ENCODE measurements around the gene TAS2R40.
"Not testable (repeated sequence)": the region's sequence is repeated elsewhere in the genome, so short reads cannot be mapped to it uniquely, and the experiment has no call there.

TAS2R40 gene

GRCh38 chr7:143203386-143203785 lies 18.5 kb upstream of the TAS2R40 start:
- DNase-seq (ENCODE audit: low spot score) = peak; percentile 23
- no peak overlapping the region for H4K91ac ChIP-seq (ENCODE audit: low read depth, low read length, poor library complexity)

GRCh38 chr7:143205560-143206293 lies 16.1 kb upstream of the TAS2R40 start:
- H4K8ac ChIP-seq (ENCODE audit: low read depth, low read length) = no peak overlapping the region
- no peak overlapping the region for H3K23ac ChIP-seq (ENCODE audit: low read depth, low read length, poor library complexity)
- no peak overlapping the region for H2BK5ac ChIP-seq (ENCODE audit: low read length)
- no peak overlapping the region for H2BK12ac ChIP-seq (ENCODE audit: low read length)
- no peak overlapping the region for H3K4me3 ChIP-seq (ENCODE audit: low read length in 2 of 2)
- no peak overlapping the region for H3K9ac ChIP-seq (ENCODE audit: low read depth, low read length, poor library complexity)
- H3K27me3 ChIP-seq (ENCODE audit: control insufficient read depth in 3 of 3, insufficient read depth in 3 of 3, low read depth in 1 of 3, low read length in 3 of 3) = peaks cover 0 to 5% (median 0%) of the 10 kb centered on the region in 3 experiments
- no peak overlapping the region for H2AK5ac ChIP-seq (ENCODE audit: low read depth, low read length)
- no peak for DNase-seq (ENCODE audit: low spot score)
- H2BK15ac ChIP-seq (ENCODE audit: low read length) = no peak overlapping the region
- no peak overlapping the region for H4K91ac ChIP-seq (ENCODE audit: low read depth, low read length, poor library complexity)
- no peak overlapping the region for H3K14ac ChIP-seq (ENCODE audit: low read length)
- H3K36me3 ChIP-seq (replicated peaks in 1 of 2; ENCODE audit: control insufficient read depth in 2 of 2, insufficient read depth in 2 of 2, low read length in 2 of 2) = no peaks in the 10 kb centered on the region
- H3K79me1 ChIP-seq (ENCODE audit: low read depth, low read length) = no peaks in the 10 kb centered on the region
- no peak overlapping the region for H3K27ac ChIP-seq (replicated peaks; ENCODE audit: low read length)
- no peak overlapping the region for H3K18ac ChIP-seq (ENCODE audit: low read length)
- no peak overlapping the region for H2BK120ac ChIP-seq (ENCODE audit: low read depth, low read length)
- WGBS, 2 donors (ENCODE audit: extremely low coverage in 2 of 2, insufficient read length in 2 of 2, insufficient replicate concordance in 1 of 2) = no CpG with 5 or more reads among the region's 13 CpGs
- no peak overlapping the region for H2AFZ ChIP-seq (ENCODE audit: low read length)
- H3K4me1 ChIP-seq (ENCODE audit: control insufficient read depth in 2 of 2, insufficient read depth in 1 of 2, low read depth in 1 of 2, low read length in 2 of 2) = peaks cover 0 to 4% of the 10 kb centered on the region in 2 donors
- H3K4ac ChIP-seq (ENCODE audit: low read length) = no peak overlapping the region
- H3K9me3 ChIP-seq (replicated peaks in 1 of 2; ENCODE audit: control insufficient read depth in 2 of 2, insufficient read depth in 1 of 2, low read depth in 1 of 2, low read length in 2 of 2) = no peaks in the 10 kb centered on the region
- no peak overlapping the region for H3K4me2 ChIP-seq (ENCODE audit: insufficient read depth, low read length, poor library complexity, severe bottlenecking)

More at GRCh38 chr7:143203386-143203785, 18.5 kb upstream of the TAS2R40 start:
- no peak overlapping the region for H2BK120ac ChIP-seq (ENCODE audit: low read depth, low read length)
- H2AFZ ChIP-seq (ENCODE audit: low read length) = no peak overlapping the region
- no peak overlapping the region for H3K4ac ChIP-seq (ENCODE audit: low read length)
- H3K27me3 ChIP-seq (ENCODE audit: control insufficient read depth in 3 of 3, insufficient read depth in 3 of 3, low read depth in 1 of 3, low read length in 3 of 3) = no peaks in the 10 kb centered on the region
- H3K14ac ChIP-seq (ENCODE audit: low read length) = no peak overlapping the region
- no peaks in the 10 kb centered on the region for H3K79me1 ChIP-seq (ENCODE audit: low read depth, low read length)
- no peak overlapping the region for H2BK5ac ChIP-seq (ENCODE audit: low read length)
- H3K9ac ChIP-seq (ENCODE audit: low read depth, low read length, poor library complexity) = no peak overlapping the region
- WGBS, 2 donors (ENCODE audit: extremely low coverage in 2 of 2, insufficient read length in 2 of 2, insufficient replicate concordance in 1 of 2) = no CpG with 5 or more reads among the region's 3 CpGs
- no peak overlapping the region for H3K18ac ChIP-seq (ENCODE audit: low read length)
- H3K4me3 ChIP-seq (ENCODE audit: low read length in 2 of 2) = no peak overlapping the region
- H3K23ac ChIP-seq (ENCODE audit: low read depth, low read length, poor library complexity) = no peak overlapping the region
- H3K9me3 ChIP-seq (replicated peaks in 1 of 2; ENCODE audit: control insufficient read depth in 2 of 2, insufficient read depth in 1 of 2, low read depth in 1 of 2, low read length in 2 of 2) = no peaks in the 10 kb centered on the region
- H3K36me3 ChIP-seq (replicated peaks in 1 of 2; ENCODE audit: control insufficient read depth in 2 of 2, insufficient read depth in 2 of 2, low read length in 2 of 2) = no peaks in the 10 kb centered on the region
- H3K27ac ChIP-seq (replicated peaks; ENCODE audit: low read length) = no peak overlapping the region
- H3K4me2 ChIP-seq (ENCODE audit: insufficient read depth, low read length, poor library complexity, severe bottlenecking) = no peak overlapping the region
- H2BK12ac ChIP-seq (ENCODE audit: low read length) = no peak overlapping the region
- H2BK15ac ChIP-seq (ENCODE audit: low read length) = no peak overlapping the region
- H4K8ac ChIP-seq (ENCODE audit: low read depth, low read length) = no peak overlapping the region
- no peak overlapping the region for H2AK5ac ChIP-seq (ENCODE audit: low read depth, low read length)
- peaks cover 0 to 4% of the 10 kb centered on the region in 2 donors for H3K4me1 ChIP-seq (ENCODE audit: control insufficient read depth in 2 of 2, insufficient read depth in 1 of 2, low read depth in 1 of 2, low read length in 2 of 2)

GRCh38 chr7:143210541-143210940 lies 11.3 kb upstream of the TAS2R40 start:
- no peak overlapping the region for H3K4me2 ChIP-seq (ENCODE audit: insufficient read depth, low read length, poor library complexity, severe bottlenecking)
- H2AK5ac ChIP-seq (ENCODE audit: low read depth, low read length) = no peak overlapping the region
- H3K4me3 ChIP-seq (ENCODE audit: low read length in 2 of 2) = no peak overlapping the region
- H4K8ac ChIP-seq (ENCODE audit: low read depth, low read length) = no peak overlapping the region
- WGBS, 2 donors (ENCODE audit: extremely low coverage in 2 of 2, insufficient read length in 2 of 2, insufficient replicate concordance in 1 of 2) = no CpG with 5 or more reads among the region's 4 CpGs
- H3K4me1 ChIP-seq (ENCODE audit: control insufficient read depth in 2 of 2, insufficient read depth in 1 of 2, low read depth in 1 of 2, low read length in 2 of 2) = no peaks in the 10 kb centered on the region
- H3K14ac ChIP-seq (ENCODE audit: low read length) = no peak overlapping the region
- H3K9ac ChIP-seq (ENCODE audit: low read depth, low read length, poor library complexity) = no peak overlapping the region
- no peak overlapping the region for H3K27ac ChIP-seq (replicated peaks; ENCODE audit: low read length)
- H3K27me3 ChIP-seq (ENCODE audit: control insufficient read depth in 3 of 3, insufficient read depth in 3 of 3, low read depth in 1 of 3, low read length in 3 of 3) = peaks cover 0 to 5% (median 0%) of the 10 kb centered on the region in 3 experiments
- no peaks in the 10 kb centered on the region for H3K9me3 ChIP-seq (replicated peaks in 1 of 2; ENCODE audit: control insufficient read depth in 2 of 2, insufficient read depth in 1 of 2, low read depth in 1 of 2, low read length in 2 of 2)
- no peak overlapping the region for H2BK15ac ChIP-seq (ENCODE audit: low read length)
- H2BK120ac ChIP-seq (ENCODE audit: low read depth, low read length) = no peak overlapping the region
- no peak overlapping the region for H3K4ac ChIP-seq (ENCODE audit: low read length)
- DNase-seq (ENCODE audit: low spot score) = no peak
- no peak overlapping the region for H2BK12ac ChIP-seq (ENCODE audit: low read length)
- no peak overlapping the region for H4K91ac ChIP-seq (ENCODE audit: low read depth, low read length, poor library complexity)
- no peak overlapping the region for H3K23ac ChIP-seq (ENCODE audit: low read depth, low read length, poor library complexity)
- no peak overlapping the region for H3K18ac ChIP-seq (ENCODE audit: low read length)
- H3K79me1 ChIP-seq (ENCODE audit: low read depth, low read length) = no peaks in the 10 kb centered on the region
- no peak overlapping the region for H2AFZ ChIP-seq (ENCODE audit: low read length)
- no peaks in the 10 kb centered on the region for H3K36me3 ChIP-seq (replicated peaks in 1 of 2; ENCODE audit: control insufficient read depth in 2 of 2, insufficient read depth in 2 of 2, low read length in 2 of 2)
- no peak overlapping the region for H2BK5ac ChIP-seq (ENCODE audit: low read length)

GRCh38 chr7:143213478-143213877 lies 8.4 kb upstream of the TAS2R40 start:
- not testable (repeated sequence) for H2BK15ac ChIP-seq (ENCODE audit: low read length); H3K18ac ChIP-seq (ENCODE audit: low read length); H3K4me1 ChIP-seq (ENCODE audit: control insufficient read depth in 2 of 2, insufficient read depth in 1 of 2, low read depth in 1 of 2, low read length in 2 of 2); H3K27ac ChIP-seq (replicated peaks; ENCODE audit: low read length); H2AFZ ChIP-seq (ENCODE audit: low read length); H3K4me3 ChIP-seq (ENCODE audit: low read length in 2 of 2); H3K4me2 ChIP-seq (ENCODE audit: insufficient read depth, low read length, poor library complexity, severe bottlenecking); H3K14ac ChIP-seq (ENCODE audit: low read length); H2BK12ac ChIP-seq (ENCODE audit: low read length); H3K23ac ChIP-seq (ENCODE audit: low read depth, low read length, poor library complexity); H4K8ac ChIP-seq (ENCODE audit: low read depth, low read length); H3K36me3 ChIP-seq (replicated peaks in 1 of 2; ENCODE audit: control insufficient read depth in 2 of 2, insufficient read depth in 2 of 2, low read length in 2 of 2); H3K9me3 ChIP-seq (replicated peaks in 1 of 2; ENCODE audit: control insufficient read depth in 2 of 2, insufficient read depth in 1 of 2, low read depth in 1 of 2, low read length in 2 of 2); DNase-seq (ENCODE audit: low spot score); H3K9ac ChIP-seq (ENCODE audit: low read depth, low read length, poor library complexity); H2AK5ac ChIP-seq (ENCODE audit: low read depth, low read length); H3K79me1 ChIP-seq (ENCODE audit: low read depth, low read length); H3K4ac ChIP-seq (ENCODE audit: low read length); H2BK120ac ChIP-seq (ENCODE audit: low read depth, low read length); H3K27me3 ChIP-seq (ENCODE audit: control insufficient read depth in 3 of 3, insufficient read depth in 3 of 3, low read depth in 1 of 3, low read length in 3 of 3); H2BK5ac ChIP-seq (ENCODE audit: low read length); H4K91ac ChIP-seq (ENCODE audit: low read depth, low read length, poor library complexity)
- no CpG with 5 or more reads among the region's 4 CpGs for WGBS, 2 donors (ENCODE audit: extremely low coverage in 2 of 2, insufficient read length in 2 of 2, insufficient replicate concordance in 1 of 2)
